Testis (tissue), 2 donors: ENCODE results near the gene MAST4.

Experiments
- POLR2A ChIP-seq: fragments of 450-650 bp; IDR thresholded peaks from one replicate; pipeline ENCODE4 v1.6.1; 2017; ENCODE audit warnings: antibody characterized with exemption, mild to moderate bottlenecking, moderate library complexity
- TF ChIP-seq, protein P1 (sequence below), 3 experiments: fragments of 450-650 bp in 2 of 3; fragments of 200-600 bp in 1 of 3; sonication (generic) in 1 of 3; IDR thresholded peaks; one replicate each; pipeline ENCODE4 v1.5.1; 2016 to 2019; ENCODE audit warnings: antibody characterized with exemption in 3 of 3, mild to moderate bottlenecking in 2 of 3, moderate library complexity in 1 of 3

DNA sequence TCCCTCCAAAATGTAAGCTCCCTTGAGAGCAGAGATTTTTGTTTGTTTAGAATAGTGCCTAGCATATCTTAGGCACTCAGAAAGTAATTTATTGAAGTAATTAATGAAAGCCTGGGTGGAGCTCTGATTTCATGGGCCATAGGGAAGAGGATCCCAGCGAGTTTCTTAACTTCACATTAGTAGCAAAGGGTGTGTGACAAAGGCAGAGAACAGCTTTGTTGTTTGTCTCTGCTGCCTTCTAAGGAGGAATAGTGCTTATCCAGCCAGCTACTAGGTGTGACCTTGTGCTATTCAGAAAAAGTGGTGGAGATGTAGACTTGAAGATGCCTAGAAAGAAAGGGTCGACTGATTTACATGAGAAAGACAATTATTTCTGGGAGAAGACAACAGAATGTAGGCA lies 451.4 kb downstream of the MAST4 start:
- TF ChIP-seq, protein P1, sequence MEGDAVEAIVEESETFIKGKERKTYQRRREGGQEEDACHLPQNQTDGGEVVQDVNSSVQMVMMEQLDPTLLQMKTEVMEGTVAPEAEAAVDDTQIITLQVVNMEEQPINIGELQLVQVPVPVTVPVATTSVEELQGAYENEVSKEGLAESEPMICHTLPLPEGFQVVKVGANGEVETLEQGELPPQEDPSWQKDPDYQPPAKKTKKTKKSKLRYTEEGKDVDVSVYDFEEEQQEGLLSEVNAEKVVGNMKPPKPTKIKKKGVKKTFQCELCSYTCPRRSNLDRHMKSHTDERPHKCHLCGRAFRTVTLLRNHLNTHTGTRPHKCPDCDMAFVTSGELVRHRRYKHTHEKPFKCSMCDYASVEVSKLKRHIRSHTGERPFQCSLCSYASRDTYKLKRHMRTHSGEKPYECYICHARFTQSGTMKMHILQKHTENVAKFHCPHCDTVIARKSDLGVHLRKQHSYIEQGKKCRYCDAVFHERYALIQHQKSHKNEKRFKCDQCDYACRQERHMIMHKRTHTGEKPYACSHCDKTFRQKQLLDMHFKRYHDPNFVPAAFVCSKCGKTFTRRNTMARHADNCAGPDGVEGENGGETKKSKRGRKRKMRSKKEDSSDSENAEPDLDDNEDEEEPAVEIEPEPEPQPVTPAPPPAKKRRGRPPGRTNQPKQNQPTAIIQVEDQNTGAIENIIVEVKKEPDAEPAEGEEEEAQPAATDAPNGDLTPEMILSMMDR (IDR thresholded peaks at IDR 0.05) = no peak
- TF ChIP-seq POLR2A = no peak
